Globus pallidus (tissue), 1 donor: ENCODE data around the gene PTCH1.

Experiments used
- DNase-seq: peaks from one replicate; pipeline ENCODE4 v3.0.0-alpha.2; 2015; ENCODE audit warnings: low spot score

The PTCH1 gene

GRCh38 chr9:95462249-95463147 lies 54.3 kb downstream of the PTCH1 start:
- peak; percentile 91 for DNase-seq

DNA sequence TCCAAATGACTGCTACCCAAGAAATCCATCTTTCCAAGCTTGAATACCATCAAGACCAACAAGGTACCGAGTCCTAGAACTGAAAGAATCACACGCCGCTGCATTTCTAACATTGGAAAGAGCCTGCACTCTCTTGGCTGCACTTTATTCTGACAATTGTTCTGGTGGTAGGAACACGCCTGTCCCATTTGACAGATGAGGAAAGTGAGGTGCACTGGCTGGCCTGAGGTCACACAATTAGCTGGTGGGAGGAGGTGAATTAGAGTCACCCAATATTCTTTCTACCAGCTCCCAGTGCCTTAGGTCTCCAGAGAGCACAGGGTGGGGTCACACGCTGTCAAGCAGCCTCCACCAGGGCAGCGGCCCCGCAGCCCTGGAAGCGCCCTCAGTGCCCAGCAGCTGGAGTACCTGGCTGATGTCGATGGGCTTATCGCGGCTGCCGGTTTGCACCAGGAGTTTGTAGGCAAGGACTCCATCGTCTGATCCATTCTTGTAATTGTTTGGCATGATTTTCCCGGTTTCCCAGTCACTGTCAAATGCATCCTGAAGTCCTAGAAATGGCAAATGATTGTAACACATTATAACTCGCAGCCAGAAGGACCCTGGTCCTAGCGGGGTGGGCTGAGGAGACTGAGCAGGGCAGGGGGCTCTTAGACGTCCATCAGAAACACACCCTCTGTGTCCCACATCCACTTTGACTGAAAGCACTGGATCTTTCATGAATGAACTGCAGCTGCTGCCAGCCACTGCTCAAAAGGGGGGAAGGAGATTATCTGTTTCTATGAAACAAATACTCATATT lies 55.1 kb downstream of the PTCH1 start:
- DNase-seq: peak; percentile 55

DNA sequence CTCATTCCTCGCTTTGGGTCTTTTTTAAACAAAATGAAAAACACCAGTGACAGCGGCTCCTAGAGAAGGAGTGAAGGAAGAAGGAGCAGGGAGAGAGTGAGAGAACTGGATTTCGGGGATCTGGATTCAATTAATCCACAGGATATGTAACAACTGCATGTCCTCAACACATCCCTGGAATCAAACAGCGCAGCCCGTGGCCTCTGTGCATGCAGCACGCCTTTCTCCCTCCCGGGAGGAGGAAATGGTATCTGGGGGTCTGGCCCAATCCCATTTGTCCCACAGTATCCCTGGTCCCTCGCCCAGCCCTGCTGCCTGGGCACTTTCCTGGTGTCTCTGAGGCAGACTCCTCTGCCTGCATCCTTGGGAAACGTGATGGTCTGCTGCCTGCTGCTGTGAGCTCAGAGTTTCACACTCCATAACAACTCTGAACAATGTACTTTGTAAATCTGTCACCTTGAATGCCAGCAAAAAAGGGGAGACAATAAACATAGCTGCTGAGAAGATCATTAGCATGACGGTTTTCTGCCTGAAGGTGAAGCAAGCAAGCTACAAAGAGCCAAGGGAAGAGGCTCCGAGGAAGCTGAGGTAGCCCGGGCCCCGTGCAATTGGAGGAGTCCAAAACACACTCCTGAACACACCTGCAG lies 56.1 kb downstream of the PTCH1 start:
- DNase-seq: no peak

- DNase-seq: no peak
Observed at GRCh38 chr9:95459851-95460517, 56.8 kb downstream of the PTCH1 start.

- DNase-seq: no peak
Observed at GRCh38 chr9:95459178-95459577, 57.6 kb downstream of the PTCH1 start.

- DNase-seq: no peak
Observed at GRCh38 chr9:95458666-95459065, 58.1 kb downstream of the PTCH1 start.

- no peak for DNase-seq
Observed at GRCh38 chr9:95457769-95458168, 59.0 kb downstream of the PTCH1 start.

- DNase-seq: no peak
Observed at GRCh38 chr9:95455714-95456113, 61.1 kb downstream of the PTCH1 start.

DNA sequence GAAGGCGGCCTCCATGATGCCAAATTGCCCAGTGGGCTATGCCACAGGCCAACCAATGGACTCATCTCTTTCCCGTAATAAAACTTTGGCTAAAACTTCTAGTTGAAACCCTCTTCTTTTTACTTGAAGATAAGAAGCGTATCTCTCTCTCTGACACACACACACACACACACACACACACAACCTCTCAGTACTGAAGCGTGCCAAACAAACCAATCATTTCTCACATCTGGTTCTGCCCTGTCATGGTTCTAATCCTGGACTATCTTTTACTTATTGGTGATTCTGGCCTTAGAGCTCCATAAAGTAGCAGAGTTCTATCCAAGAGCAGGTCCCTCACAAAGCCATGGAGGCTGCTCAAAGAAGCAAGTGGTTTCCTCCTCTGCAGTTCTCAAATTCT lies 64.6 kb downstream of the PTCH1 start:
- no peak for DNase-seq

DNA sequence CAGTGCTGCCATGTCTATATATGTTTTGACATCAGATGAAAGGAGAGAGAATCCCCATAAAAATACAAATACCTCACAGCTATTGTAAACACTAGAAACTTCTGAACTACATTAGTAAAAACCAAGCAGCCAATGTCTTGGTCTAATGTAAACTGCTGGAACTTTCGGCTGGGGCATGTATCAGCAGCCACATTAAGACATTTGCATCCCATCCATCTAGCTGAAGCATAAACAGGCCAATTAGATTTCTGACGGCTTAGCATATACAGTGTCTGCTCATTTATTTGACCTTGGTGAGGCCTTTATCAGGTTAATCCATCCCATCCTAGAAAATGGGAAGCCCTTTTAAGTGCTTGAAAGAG lies 65.7 kb downstream of the PTCH1 start:
- no peak for DNase-seq

- DNase-seq: peak; percentile 46
Observed at GRCh38 chr9:95450171-95451064, 66.4 kb downstream of the PTCH1 start.

DNA sequence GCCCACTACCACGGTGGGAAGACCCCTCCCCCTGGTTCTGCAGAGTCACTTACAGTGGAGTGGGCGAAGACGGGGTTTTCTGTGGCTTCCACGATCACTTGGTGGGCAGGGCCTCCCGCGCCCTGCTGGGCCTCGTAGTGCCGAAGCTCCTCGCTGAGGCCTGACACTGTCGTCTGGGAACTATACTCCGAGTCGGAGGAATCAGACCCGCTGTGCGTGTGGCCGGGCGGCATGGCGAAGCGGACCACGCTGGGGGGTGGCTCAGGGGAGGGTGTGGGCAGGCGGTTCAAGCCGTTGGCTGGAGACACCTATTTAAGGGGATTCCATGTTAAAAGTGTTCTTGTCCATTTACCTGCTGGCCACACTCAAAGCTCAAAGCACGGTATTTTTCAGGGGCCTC lies 67.8 kb downstream of the PTCH1 start:
- no peak for DNase-seq

- DNase-seq: no peak
Observed at GRCh38 chr9:95447660-95448420, 68.9 kb downstream of the PTCH1 start.

DNA sequence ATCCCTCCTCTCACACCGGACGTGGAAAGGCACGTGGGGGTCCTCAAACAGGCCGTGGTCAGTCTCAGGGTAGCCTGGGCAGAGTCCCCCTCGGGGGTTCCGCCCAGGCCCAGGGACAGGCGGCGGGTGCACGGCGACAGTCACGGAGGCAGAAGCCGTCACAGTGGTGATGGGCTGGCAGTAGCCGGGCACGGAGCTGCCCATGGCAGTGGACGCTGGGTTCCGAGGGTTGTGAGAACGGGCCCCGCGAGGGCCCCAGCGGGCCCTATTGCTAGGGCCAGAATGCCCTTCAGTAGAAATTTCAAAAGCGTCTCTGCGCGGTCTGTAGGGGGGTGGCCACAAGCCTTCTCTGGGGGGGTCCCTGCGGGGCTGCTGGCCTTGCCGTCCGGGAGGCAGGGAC lies 69.8 kb downstream of the PTCH1 start:
- no peak for DNase-seq

DNA sequence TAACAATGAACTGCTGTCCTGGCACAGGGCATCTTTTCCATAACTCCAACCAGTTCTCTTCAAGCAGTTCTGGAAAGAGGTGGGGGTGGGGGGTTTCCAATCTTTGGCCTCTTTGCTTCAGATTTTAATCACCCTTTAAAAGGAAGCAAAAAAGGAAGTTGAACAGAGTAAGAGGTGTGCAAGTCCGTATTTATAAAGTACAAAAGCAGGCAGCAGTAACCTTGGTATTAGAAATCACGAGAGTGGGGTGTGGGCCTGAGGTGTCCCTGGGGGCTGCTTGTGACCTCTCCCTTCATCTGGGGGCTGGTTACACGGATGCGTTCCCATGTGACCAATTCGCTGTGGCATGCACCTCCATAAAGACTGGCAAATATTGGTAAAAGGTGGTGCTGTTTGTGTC lies 70.5 kb downstream of the PTCH1 start:
- DNase-seq: no peak

DNA sequence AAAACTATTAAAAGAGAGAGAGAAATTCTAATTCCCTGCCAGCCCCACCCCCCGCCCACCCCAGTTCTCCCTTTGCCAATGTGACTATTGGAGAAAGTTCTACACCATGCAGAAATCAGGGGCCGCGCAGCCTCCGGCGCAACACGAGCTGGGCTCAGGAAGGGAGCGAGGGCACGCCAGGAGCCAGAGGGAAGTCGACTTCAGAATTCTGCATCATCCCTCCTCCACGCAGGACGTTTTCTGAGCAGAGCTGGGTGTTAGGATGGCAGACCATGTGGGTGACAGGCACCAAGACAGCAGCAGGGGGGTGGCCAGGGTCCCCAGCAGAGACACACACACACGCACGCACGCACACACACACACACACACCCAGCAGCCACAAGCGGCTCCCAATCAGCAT lies 72.6 kb downstream of the PTCH1 start:
- DNase-seq: no peak

- no peak for DNase-seq
Observed at GRCh38 chr9:95443301-95443700, 73.5 kb downstream of the PTCH1 start.

DNA sequence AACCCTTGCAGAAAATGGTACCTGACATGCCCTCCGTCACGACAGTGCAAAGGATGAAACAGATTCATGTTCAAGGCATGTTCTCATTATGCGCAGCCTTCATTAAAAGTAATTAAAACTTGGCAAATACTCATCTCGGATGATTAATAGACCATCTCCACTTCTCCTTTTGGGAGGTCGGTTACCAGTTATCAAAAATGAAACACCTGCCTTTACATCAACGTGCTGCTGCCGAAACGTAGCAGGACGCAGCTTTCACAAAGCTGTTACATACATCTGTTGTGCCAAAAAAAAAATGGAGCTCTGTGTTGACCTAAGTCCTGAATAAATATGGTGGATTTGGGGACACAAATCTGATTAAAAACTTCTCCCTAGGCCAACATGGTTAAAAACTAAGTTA lies 75.7 kb downstream of the PTCH1 start:
- no peak for DNase-seq

DNA sequence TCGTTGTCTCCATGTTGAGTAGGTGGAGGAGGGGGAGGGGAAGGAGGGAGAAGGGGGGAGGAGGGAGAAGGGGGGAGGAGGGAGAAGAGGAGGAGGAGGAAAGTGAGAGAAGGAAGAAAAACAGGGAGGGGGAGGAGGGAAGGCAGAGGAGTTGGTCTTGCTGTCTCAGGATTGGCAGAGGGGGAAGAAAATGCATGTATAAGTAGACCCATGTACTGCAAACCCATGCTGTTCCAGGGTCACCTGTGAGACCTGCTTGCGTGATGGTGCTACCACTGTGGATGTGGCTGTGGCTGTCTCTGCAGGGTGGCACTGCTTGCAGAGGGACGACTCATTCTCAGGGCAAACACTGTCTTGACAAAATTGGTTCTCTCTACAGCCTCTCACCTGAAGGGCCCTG lies 76.3 kb downstream of the PTCH1 start:
- DNase-seq: no peak

- no peak for DNase-seq
Observed at GRCh38 chr9:95438561-95439357, 78.0 kb downstream of the PTCH1 start.
